ENCODE measurements around the gene PLGRKT.

PLGRKT gene

DNA sequence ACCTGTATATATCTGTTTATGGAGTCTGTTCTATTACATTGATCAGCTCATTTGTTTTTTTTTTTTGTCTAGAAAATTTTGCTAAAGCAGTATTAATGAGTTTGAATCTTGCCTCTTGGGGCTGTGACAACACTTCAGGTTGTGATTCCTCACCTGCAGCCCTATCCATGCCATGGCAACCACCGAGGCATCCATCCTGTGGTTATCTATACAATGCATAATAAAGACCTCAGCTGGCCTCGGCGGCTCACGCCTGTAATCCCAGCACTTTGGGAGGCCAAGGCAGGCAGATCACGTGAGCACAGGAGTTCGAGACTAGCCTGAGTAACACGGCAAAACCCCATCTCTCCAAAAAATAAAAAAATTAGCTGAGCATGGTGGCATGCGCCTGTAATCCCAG, 44.5 kb upstream of the PLGRKT start:
- H3K9ac ChIP-seq = no peak overlapping the region
- H3K36me3 ChIP-seq (ENCODE audit: control insufficient read depth, insufficient read depth, low read length) = no peaks in the 10 kb centered on the region
- H3K79me2 ChIP-seq = no peaks in the 10 kb centered on the region
- no peaks in the 10 kb centered on the region for H3K4me1 ChIP-seq
- TF ChIP-seq CTCF (IDR thresholded peaks at IDR 0.05) = no peak
- no peaks in the 10 kb centered on the region for H3K9me3 ChIP-seq (ENCODE audit: control insufficient read depth, low read length)
- H3K27me3 ChIP-seq (ENCODE audit: control insufficient read depth, insufficient read depth, low read length) = no peaks in the 10 kb centered on the region
- no peak overlapping the region for H3K27ac ChIP-seq
- H3K4me2 ChIP-seq (ENCODE audit: low read length) = no peak overlapping the region
- H2AFZ ChIP-seq = no peak overlapping the region
- H3K4me3 ChIP-seq (ENCODE audit: low read depth, low read length) = no peak overlapping the region

- Histone ChIP-seq H2AFZ (no peak overlapping the region), H3K27me3 (ENCODE audit: control insufficient read depth, insufficient read depth, low read length) (no peaks in the 10 kb centered on the region), H3K4me1 (no peaks in the 10 kb centered on the region)
Observed at GRCh38 chr9:5481322-5482040, 43.8 kb upstream of the PLGRKT start.

DNA sequence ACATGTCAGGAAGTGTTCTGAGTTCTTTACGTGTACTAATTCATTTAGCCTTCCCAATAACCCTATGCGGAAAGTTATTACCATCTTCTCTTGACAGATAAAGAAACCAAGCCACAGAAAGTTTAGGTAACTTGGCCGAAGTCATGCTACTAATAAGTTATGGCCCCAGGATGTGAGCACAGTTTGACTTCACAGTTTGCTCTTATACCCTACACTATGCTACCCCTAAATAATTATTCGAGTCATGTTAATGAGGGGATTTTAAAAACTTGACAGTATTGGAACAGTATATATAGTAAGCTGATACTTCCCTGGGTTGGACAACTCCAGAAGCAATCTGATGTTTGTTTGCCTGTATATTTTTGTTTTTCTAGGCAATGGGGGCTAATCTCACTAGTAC, 43.2 kb upstream of the PLGRKT start:
- Histone ChIP-seq H3K79me2 (no peaks in the 10 kb centered on the region), H3K27me3 (ENCODE audit: control insufficient read depth, insufficient read depth, low read length) (no peaks in the 10 kb centered on the region), H3K4me1 (no peaks in the 10 kb centered on the region), H3K36me3 (ENCODE audit: control insufficient read depth, insufficient read depth, low read length) (no peaks in the 10 kb centered on the region), H3K4me2 (ENCODE audit: low read length) (no peak overlapping the region), H3K9ac (no peak overlapping the region), H3K9me3 (ENCODE audit: control insufficient read depth, low read length) (no peaks in the 10 kb centered on the region), H3K4me3 (ENCODE audit: low read depth, low read length) (no peak overlapping the region), H3K27ac (no peak overlapping the region), H2AFZ (no peak overlapping the region)
- no peak for TF ChIP-seq CTCF (IDR thresholded peaks at IDR 0.05)

More at GRCh38 chr9:5481322-5482040, 43.8 kb upstream of the PLGRKT start:
- Histone ChIP-seq H3K9me3 (ENCODE audit: control insufficient read depth, low read length) (no peaks in the 10 kb centered on the region), H3K9ac (no peak overlapping the region), H3K27ac (no peak overlapping the region), H3K4me2 (ENCODE audit: low read length) (no peak overlapping the region), H3K79me2 (no peaks in the 10 kb centered on the region), H3K4me3 (ENCODE audit: low read depth, low read length) (no peak overlapping the region), H3K36me3 (ENCODE audit: control insufficient read depth, insufficient read depth, low read length) (no peaks in the 10 kb centered on the region)
- no peak for TF ChIP-seq CTCF (IDR thresholded peaks at IDR 0.05)

DNA sequence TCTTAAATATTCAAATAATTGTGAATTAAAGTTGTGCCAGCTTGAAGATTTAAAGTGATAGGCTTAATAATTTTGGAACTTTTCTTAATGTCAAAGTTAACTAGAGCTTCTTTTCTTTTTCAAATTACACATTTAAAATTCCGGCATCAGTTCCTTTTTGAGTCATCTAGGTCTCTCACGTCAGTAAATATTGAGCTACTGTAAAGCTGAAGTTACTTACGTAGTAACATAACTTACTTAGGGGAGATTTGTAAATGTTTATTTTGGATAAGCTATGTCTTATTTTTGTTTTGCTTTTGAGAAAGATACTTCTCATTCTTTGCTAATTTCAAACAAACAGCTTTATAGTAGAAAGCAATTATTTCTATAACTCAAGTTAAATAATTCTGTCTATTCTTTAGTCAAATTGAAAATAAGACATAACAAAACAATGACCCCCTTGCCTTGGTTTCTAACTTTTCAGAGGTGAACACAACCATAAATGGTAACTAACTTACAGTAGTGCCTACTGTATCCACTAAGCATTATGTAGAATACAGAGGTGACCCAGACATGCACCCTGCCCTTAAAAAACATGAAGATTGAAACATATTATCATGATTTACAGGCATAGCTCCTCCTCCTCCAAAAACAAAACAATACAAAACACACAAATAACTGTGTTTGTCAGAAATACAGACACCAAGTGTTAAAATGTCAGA, 42.4 kb upstream of the PLGRKT start:
- Histone ChIP-seq H3K4me1 (no peaks in the 10 kb centered on the region), H3K36me3 (ENCODE audit: control insufficient read depth, insufficient read depth, low read length) (no peaks in the 10 kb centered on the region), H3K4me3 (ENCODE audit: low read depth, low read length) (no peak overlapping the region), H2AFZ (no peak overlapping the region), H3K4me2 (ENCODE audit: low read length) (no peak overlapping the region), H3K9me3 (ENCODE audit: control insufficient read depth, low read length) (no peaks in the 10 kb centered on the region), H3K9ac (no peak overlapping the region), H3K27ac (no peak overlapping the region), H3K79me2 (no peaks in the 10 kb centered on the region), H3K27me3 (ENCODE audit: control insufficient read depth, insufficient read depth, low read length) (no peaks in the 10 kb centered on the region)
- TF ChIP-seq CTCF (IDR thresholded peaks at IDR 0.05) = no peak

All from parathyroid adenoma (tissue), 2 donors.